Tibial nerve (tissue), 4 donors: ENCODE data around the gene PTPRD.

ENCODE experiments used
- EP300 ChIP-seq, 2 donors: sonication (generic); formaldehyde crosslinking; IDR thresholded peaks; one replicate each; pipeline ENCODE4 v1.6.1; 2017; ENCODE audit warnings: antibody characterized with exemption in 2 of 2, mild to moderate bottlenecking in 1 of 2
- POLR2A ChIP-seq, 2 donors: fragments of 450-650 bp; IDR thresholded peaks; one replicate each; pipeline ENCODE4 v1.6.1; 2017; ENCODE audit warnings: antibody characterized with exemption in 2 of 2, mild to moderate bottlenecking in 2 of 2, moderate library complexity in 2 of 2
- TF ChIP-seq, protein P1 (sequence below), 5 experiments: fragments of 200-600 bp in 3 of 5; fragments of 450-650 bp in 2 of 5; sonication (generic) in 3 of 5; IDR thresholded peaks; one replicate each; pipeline ENCODE4 v1.5.1; 2016 to 2019; ENCODE audit warnings: antibody characterized with exemption in 5 of 5, mild to moderate bottlenecking in 3 of 5, moderate library complexity in 2 of 5

DNA sequence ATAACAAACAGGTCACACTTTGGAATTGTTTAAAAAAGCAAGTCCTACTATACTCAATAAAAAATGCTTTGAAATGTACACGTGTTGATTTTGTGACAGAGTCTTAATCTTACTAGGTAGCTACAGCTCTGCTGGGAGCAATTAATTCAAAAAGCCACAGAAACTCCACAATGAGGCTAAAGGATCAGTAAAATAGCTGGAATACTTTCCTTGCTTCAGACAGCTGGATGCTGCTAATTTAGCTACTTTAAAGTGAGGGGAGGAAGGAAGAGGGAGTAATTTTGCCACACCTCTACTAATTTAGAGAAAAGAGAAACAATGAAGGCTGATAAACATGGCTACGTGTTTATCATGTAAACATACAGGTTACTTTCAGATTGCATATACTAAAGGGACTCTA lies 1885.6 kb downstream of the PTPRD start:
- TF ChIP-seq, protein P1, sequence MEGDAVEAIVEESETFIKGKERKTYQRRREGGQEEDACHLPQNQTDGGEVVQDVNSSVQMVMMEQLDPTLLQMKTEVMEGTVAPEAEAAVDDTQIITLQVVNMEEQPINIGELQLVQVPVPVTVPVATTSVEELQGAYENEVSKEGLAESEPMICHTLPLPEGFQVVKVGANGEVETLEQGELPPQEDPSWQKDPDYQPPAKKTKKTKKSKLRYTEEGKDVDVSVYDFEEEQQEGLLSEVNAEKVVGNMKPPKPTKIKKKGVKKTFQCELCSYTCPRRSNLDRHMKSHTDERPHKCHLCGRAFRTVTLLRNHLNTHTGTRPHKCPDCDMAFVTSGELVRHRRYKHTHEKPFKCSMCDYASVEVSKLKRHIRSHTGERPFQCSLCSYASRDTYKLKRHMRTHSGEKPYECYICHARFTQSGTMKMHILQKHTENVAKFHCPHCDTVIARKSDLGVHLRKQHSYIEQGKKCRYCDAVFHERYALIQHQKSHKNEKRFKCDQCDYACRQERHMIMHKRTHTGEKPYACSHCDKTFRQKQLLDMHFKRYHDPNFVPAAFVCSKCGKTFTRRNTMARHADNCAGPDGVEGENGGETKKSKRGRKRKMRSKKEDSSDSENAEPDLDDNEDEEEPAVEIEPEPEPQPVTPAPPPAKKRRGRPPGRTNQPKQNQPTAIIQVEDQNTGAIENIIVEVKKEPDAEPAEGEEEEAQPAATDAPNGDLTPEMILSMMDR (IDR thresholded peaks at IDR 0.05), result no peak
- no peak for TF ChIP-seq POLR2A (IDR thresholded peaks at IDR 0.05)
- TF ChIP-seq EP300 (IDR thresholded peaks at IDR 0.05), result no peak
